Iris pigment epithelial cell (primary cell): Measurements from ENCODE around the gene ENPP7.
"Not testable (repeated sequence)": the region's sequence is repeated elsewhere in the genome, so short reads cannot be mapped to it uniquely, and the experiment has no call there.

Experiments used
- DNase-seq: peaks from one replicate; pipeline ENCODE4 v3.0.0-alpha.2; 2011; ENCODE audit warnings: low read depth

ENPP7 gene

GRCh38 chr17:79749156-79749815, 18.5 kb downstream of the ENPP7 start:
- DNase-seq: peak; percentile 67

- no peak for DNase-seq
Measured at GRCh38 chr17:79749958-79750357, 19.2 kb downstream of the ENPP7 start.

- DNase-seq: no peak
Measured at GRCh38 chr17:79750650-79751545, 20.2 kb downstream of the ENPP7 start.

- DNase-seq: no peak
Measured at GRCh38 chr17:79752175-79752574, 21.4 kb downstream of the ENPP7 start.

DNA sequence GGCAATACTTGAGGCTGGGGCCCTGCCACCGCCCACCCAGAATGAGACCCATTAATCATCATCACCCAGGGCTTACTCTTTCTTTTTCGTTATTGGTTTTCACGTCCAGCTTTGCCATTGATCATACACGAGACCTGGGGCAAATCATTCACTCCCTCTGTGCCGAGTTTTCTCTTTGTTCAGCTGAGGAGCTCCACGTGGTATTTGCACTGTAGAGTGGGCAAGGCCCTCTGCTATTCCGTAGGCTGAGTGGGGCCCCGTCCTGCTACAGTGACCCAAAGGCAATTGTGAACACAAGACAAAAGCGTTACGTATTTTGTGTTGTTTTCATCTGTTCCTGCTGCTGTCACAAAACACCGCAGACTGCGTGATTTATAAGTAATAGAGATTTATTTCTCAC, 23.6 kb downstream of the ENPP7 start:
- no peak for DNase-seq

DNA sequence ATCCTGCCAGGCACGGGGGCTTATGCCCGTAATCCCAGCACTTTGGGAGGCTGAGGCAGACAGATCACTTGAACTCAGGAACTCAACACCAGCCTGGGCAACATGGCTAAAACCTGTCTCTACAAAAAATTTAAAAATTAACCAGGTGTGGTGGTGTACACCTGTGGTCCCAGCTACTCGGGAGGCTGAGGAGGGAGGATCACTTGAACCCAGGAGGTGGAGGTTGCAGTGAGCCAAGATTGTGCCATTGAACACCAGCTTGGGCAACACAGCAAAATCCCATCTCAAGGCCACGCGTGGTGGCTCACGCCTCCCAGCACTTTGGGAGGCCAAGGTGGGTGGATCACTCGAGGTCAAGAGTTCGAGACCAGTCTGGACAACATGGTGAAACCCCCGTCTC, 24.2 kb downstream of the ENPP7 start:
- not testable (repeated sequence) for DNase-seq

DNA sequence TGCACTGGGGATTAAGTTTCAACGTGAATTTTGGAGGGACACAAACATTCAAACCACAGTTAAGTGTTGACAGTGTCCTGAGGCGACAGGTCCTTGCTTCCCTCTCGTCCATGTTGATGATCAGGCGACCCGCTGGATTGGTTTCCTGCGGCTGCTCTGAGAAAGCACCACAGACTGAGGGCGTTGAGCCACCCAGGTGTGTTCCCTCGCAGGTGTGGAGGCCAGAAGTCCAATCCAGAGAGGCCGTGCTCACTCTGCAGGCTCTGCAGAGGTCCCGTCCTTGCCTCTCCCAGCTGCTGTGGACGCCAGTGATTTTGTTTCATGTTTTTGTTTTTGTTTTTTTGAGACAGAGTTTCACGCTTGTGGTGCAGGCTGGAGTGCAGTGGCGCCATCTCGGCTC, 24.8 kb downstream of the ENPP7 start:
- no peak for DNase-seq

- no peak for DNase-seq
Measured at GRCh38 chr17:79757140-79757745, 26.5 kb downstream of the ENPP7 start.

GRCh38 chr17:79758271-79758670, 27.5 kb downstream of the ENPP7 start:
- DNase-seq: no peak

DNA sequence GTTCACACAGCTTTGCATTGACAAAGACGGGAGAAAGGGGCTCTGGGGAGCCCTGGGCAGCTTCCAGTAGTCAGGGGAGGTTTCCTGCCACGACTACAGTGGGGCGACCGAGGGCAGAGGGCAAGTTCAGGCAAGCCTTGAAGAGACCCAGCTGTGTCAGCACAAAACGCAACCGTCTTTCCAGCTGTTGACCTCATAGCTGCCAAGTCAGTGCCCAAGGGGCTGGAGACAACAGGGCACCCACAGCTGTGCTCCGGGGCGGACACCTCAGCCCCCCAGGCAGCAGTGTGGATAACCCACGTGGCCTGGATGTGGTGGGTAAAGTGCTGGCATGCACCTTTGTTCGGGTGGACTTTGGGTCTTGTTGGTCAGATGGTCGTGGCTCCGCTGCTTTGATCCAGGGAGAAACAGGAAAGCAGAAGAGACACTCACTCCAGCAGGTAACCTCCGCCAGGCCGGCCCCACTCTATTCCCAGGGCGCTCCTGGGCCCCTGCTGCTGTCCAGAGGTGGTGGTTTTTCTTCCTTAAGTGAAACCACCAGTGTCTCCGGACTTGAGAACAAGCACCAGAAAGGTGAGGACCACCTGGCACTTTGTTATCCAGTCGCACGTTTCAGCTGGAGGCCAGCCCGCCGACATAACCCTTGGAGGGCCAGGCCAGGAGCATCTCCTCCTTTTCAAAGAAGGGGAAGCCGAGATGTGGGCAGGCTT, 29.6 kb downstream of the ENPP7 start:
- no peak for DNase-seq

- DNase-seq: no peak
Measured at GRCh38 chr17:79761894-79762589, 31.3 kb downstream of the ENPP7 start.

DNA sequence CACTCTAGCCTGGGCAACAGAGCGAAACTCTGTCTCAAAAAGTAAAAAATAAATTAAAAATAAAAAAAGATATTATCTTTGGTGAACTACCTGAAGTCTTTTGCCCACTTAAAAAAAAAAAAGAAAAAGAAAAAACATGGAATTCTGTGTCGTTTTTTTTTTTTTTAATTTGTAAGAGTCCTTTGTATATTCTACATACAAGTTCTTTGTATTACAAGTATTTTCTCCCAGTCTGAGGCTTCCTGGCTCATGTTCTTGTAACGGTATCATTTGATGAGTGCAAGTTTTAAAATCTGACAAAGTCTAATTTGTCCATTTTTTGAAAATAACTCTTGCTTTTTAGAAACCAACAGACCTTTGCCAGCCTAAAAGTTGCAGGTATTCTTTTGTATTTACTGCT, 35.0 kb downstream of the ENPP7 start:
- no peak for DNase-seq

DNA sequence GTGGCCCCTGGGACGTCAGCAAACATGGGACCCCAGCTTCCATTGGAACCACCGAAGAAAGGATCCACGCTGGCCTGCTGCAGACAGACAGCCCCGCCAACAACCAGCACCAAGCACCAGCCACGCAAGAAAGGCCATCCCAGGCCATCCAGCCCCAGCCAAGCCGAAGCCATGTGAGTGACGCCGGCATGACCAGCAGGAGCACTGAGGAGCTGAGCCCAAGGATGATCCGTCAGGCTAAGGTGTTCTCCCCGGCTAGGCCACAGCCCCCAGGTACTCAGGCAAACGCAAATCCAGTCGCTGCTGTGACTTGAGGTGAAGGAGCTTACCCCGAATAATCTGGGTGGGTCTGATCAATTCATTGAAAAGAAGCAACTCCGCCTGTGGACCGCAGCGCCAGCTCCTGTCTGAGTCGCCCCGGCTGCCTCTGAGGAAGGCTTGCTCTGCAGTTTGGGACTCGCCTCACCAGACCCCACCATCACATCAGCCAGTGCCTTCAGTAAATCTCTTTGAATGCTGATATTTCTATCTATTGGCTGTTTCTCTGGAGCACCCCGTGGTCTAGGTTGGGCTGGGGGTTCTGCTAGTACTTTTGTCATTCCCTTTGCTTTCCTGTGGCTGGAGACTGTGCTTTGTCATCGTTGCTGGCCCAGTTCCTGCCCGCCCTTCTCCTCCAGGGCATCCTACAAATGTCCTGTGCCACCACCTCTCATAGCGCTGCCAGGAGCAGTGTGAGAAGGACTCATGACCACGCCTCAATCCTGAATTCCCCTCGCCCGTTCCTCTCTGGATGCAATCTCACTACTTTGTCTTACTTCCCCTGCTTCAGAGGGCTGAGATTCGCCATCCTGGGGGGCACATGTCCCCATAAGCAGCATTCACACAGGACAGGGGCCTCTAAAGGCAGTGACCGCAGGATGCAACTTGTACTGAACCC, 39.1 kb downstream of the ENPP7 start:
- DNase-seq: no peak

DNA sequence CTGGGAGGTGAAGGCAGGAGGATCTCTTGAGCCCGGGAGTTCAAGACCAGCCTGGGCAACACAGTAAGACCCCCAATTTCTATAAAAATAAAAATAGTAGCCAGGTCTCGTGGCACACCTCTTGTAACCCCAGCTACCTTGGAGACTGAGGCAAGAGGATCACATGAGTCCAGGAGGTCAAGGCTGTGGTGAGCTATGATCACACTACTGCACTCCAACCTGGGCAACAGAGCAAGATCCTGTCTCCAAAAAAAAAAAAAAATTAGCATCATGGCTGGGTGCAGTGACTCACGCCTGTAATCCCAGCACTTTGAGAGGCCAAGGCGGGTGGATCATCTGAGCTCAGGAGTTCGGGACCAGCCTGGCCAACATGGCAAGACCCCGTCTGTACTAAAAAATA, 40.5 kb downstream of the ENPP7 start:
- DNase-seq: no peak

GRCh38 chr17:79772726-79773125, 42.0 kb downstream of the ENPP7 start:
- not testable (repeated sequence) for DNase-seq

- no peak for DNase-seq
Measured at GRCh38 chr17:79774561-79774975, 43.8 kb downstream of the ENPP7 start.

- no peak for DNase-seq
Measured at GRCh38 chr17:79775632-79776031, 44.9 kb downstream of the ENPP7 start.

DNA sequence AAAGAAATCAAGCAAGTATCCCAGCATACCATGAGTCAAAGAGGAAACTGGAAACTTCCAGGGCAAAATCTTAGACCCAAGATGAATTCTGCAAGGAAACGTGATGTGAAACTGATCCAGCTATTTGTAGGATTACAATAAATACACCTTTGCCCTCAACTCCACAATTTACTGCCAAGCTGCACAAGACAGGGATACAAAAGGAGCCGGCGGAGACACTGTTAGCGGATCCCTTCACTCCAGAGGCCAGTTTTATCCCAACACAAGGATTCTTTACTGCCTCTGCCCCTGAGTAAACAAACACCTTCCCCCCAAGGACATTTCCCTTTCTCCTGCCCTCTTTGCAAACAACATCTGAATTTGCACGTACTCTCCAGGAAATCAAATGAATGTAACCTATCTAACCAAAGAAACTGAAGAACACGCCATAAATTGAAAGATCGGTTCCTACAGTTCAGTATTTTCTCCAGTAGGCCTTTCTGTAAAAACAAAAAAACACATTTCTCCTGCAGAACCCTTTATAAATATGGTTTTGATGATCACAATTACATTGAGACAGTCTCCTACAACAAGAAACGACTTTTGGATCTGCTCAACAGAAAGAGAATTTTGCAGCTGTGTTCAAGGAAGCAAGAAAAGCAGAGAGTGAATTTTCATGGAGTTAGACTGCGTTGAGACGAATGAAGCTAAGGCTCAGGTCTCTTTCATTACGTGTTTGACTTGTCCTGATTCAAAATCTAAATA, 45.8 kb downstream of the ENPP7 start:
- no peak for DNase-seq

DNA sequence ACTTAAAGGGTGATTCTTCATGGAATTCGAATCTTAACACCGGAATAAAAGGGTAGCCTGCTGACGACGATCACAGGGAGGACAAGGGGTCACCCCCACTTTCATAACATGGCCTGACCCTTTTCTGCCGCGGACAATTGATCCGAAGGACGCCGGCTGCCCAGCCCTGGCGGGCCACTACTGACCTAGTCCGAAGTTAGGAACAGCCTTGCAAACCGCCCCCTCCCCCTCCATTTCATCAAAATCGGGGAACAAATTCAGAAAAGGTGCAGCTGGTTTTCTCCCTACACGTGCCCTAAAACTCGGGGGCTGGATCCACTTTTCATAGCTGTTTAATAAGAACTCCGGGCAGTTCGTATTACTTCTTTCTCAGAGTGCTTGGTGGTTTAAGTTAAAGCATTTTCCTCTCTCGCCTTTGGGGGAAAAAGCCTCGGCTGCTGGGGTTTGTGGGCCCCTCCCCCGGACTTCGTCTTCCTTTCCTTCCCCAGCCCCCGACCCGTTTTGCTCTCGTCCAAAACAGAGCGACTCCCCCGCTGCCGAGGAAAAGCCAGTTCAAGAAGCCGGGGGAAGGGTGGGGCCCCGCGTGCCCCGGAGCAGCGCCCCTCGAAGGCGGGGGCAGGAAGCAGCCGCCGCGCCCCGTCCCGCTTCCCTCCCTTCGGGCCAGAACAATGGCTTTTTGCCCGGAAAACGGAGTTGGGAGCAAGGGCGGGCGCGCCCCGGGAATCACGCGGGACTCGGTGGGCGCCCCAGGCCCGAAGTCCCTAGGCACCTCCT, 46.6 kb downstream of the ENPP7 start:
- peak; percentile 26 for DNase-seq
